ENCODE data around the gene LRRC3B. TPM values are rescaled to one million over a fixed set of nuclear protein-coding genes. Genes with fewer than 3 reads are reported as not detected.

The LRRC3B gene
- total RNA-seq, 1 experiment from 2014 or later, result not detected

DNA sequence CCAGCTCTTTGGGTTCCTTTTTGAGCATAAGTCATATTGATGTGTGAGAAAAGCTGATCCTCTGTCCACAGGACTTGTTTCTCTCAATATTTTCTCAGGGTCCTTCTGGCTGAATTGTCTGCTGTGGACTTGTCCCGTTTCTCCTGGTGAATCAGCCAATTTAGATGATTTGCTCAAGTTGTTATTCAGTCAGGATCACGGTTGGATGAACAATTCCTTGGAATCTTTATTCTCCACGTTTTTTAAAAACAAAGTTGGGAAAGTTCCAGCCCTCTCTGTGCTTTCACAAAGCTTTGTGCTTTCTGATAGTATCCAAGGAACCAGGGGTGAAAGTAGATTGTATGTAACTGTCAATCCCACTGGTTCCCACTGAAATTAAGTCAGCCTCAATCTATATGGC is 61.3 kb downstream of the LRRC3B start:
- DNase-seq, result no peak
- Mint-ChIP-seq H3K9me3 (ENCODE audit: low read depth, unreplicated experiment) (no peaks in the 10 kb centered on the region), H3K27ac (ENCODE audit: unreplicated experiment) (no peak overlapping the region), H3K36me3 (ENCODE audit: insufficient read depth, unreplicated experiment) (no peaks in the 10 kb centered on the region), H3K4me1 (ENCODE audit: low read depth, unreplicated experiment) (no peaks in the 10 kb centered on the region), H3K4me3 (ENCODE audit: low read depth, unreplicated experiment) (no peak overlapping the region), H3K27me3 (ENCODE audit: unreplicated experiment) (peaks cover 21% of the 10 kb centered on the region)
- no TSS peak for BruUV-seq (replicated peaks)
- intact Hi-C loops (cut with micrococcal nuclease; ENCODE audit: unreplicated experiment), result no loop called here
- TF ChIP-seq, protein P1, sequence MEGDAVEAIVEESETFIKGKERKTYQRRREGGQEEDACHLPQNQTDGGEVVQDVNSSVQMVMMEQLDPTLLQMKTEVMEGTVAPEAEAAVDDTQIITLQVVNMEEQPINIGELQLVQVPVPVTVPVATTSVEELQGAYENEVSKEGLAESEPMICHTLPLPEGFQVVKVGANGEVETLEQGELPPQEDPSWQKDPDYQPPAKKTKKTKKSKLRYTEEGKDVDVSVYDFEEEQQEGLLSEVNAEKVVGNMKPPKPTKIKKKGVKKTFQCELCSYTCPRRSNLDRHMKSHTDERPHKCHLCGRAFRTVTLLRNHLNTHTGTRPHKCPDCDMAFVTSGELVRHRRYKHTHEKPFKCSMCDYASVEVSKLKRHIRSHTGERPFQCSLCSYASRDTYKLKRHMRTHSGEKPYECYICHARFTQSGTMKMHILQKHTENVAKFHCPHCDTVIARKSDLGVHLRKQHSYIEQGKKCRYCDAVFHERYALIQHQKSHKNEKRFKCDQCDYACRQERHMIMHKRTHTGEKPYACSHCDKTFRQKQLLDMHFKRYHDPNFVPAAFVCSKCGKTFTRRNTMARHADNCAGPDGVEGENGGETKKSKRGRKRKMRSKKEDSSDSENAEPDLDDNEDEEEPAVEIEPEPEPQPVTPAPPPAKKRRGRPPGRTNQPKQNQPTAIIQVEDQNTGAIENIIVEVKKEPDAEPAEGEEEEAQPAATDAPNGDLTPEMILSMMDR (IDR thresholded peaks at IDR 0.05; ENCODE audit: unreplicated experiment), result no peak
- CTCF ChIA-PET, result no interaction called here

DNA sequence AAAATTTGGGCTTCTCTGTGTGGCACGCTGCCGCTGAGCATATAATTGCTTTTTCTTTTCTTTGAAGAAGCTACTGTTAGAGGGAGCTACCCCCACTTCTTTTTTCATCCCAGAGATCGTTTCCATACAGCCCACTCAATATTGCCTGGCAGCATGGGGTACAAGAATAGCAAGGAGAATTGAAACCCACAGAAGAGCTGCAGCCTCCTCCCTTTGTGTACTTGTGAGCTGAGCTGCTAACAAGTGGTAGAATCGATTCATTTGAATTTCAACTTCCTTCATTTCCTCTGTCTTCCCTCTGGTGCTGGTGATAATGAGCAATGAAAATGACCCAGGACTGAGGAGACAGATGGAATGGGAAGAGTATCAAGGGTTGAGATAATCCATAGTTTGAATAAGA is 64.9 kb downstream of the LRRC3B start:
- intact Hi-C loops (cut with micrococcal nuclease; ENCODE audit: unreplicated experiment), result no loop called here
- CTCF ChIA-PET, result no interaction called here

DNA sequence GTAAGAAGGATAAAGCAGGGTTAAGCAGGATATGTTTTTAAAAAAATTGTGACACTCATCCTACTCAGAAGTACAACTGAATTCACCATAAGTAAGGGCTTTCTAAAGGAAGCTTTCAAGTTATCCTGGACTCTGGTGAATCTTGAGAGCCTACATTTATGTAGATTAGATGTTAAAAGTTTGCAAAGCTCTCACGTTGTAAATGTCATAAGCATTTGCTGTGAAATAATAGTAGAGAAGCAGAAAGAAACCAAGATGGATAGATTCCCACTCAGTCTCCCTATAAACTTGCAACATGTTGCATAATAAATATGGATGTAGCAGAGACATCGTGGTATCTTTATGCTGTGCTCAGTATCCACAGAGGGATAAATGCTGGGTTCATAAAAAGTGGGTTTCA is 77.0 kb downstream of the LRRC3B start:
- intact Hi-C loops (cut with micrococcal nuclease; ENCODE audit: unreplicated experiment), result no loop called here
- TF ChIP-seq, protein P1 (IDR thresholded peaks at IDR 0.05; ENCODE audit: unreplicated experiment), result no peak
- Mint-ChIP-seq H3K4me3 (ENCODE audit: low read depth, unreplicated experiment) (no peak overlapping the region), H3K27ac (ENCODE audit: unreplicated experiment) (no peak overlapping the region), H3K36me3 (ENCODE audit: insufficient read depth, unreplicated experiment) (no peaks in the 10 kb centered on the region), H3K9me3 (ENCODE audit: low read depth, unreplicated experiment) (peaks cover 5% of the 10 kb centered on the region), H3K4me1 (ENCODE audit: low read depth, unreplicated experiment) (no peaks in the 10 kb centered on the region), H3K27me3 (ENCODE audit: unreplicated experiment) (no peaks in the 10 kb centered on the region)
- CTCF ChIA-PET, result no interaction called here
- BruUV-seq (replicated peaks), result no TSS peak
- DNase-seq, result no peak

More for the DNA sequence above, 64.9 kb downstream of the LRRC3B start:
- TF ChIP-seq, protein P1 (IDR thresholded peaks at IDR 0.05; ENCODE audit: unreplicated experiment), result no peak
- Mint-ChIP-seq H3K36me3 (ENCODE audit: insufficient read depth, unreplicated experiment) (no peaks in the 10 kb centered on the region), H3K27ac (ENCODE audit: unreplicated experiment) (no peak overlapping the region), H3K4me1 (ENCODE audit: low read depth, unreplicated experiment) (no peaks in the 10 kb centered on the region), H3K9me3 (ENCODE audit: low read depth, unreplicated experiment) (no peaks in the 10 kb centered on the region), H3K27me3 (ENCODE audit: unreplicated experiment) (peaks cover 10% of the 10 kb centered on the region), H3K4me3 (ENCODE audit: low read depth, unreplicated experiment) (no peak overlapping the region)
- BruUV-seq (replicated peaks), result no TSS peak
- no peak for DNase-seq

DNA sequence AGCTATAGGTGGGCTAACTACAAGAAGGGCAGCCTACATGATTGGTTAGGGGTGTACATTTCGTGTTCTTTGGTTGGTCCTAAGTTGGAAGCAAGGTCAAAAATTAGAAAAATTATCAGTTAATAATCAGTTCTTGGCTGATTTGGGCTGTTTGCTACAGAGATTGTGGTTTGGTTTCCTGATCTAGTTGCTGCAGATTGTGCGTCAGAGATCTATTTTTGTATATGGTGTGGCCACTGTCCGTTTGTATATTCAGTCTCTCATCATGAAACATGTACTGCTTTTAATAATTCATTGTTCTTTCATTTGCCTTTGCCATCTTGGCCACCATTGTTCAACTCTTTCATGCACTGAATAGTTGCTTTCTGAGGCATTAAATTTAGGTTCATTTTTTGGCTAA is 80.9 kb downstream of the LRRC3B start:
- no peaks in the 10 kb centered on the region for H3K27me3 Mint-ChIP-seq (ENCODE audit: unreplicated experiment)
- CTCF ChIA-PET, result no interaction called here
- H3K36me3 Mint-ChIP-seq (ENCODE audit: insufficient read depth, unreplicated experiment), result no peaks in the 10 kb centered on the region
- peaks cover 8% of the 10 kb centered on the region for H3K9me3 Mint-ChIP-seq (ENCODE audit: low read depth, unreplicated experiment)
- no peak for DNase-seq
- intact Hi-C loops (cut with micrococcal nuclease; ENCODE audit: unreplicated experiment), result no loop called here
- TF ChIP-seq, protein P1 (IDR thresholded peaks at IDR 0.05; ENCODE audit: unreplicated experiment), result no peak
- H3K27ac Mint-ChIP-seq (ENCODE audit: unreplicated experiment), result no peak overlapping the region
- no peak overlapping the region for H3K4me3 Mint-ChIP-seq (ENCODE audit: low read depth, unreplicated experiment)
- H3K4me1 Mint-ChIP-seq (ENCODE audit: low read depth, unreplicated experiment), result no peaks in the 10 kb centered on the region
- BruUV-seq (replicated peaks), result no TSS peak

All from Calu3 (cell line).